Tongue (tissue), 2 donors: ENCODE measurements around the gene PPP3R1. TPM values are rescaled to one million over a fixed set of nuclear protein-coding genes. Genes with fewer than 3 reads are reported as not detected.

Source experiments
- DNase-seq: peaks from one replicate; pipeline ENCODE4 v3.0.0-alpha.2; 2015
- total RNA-seq: library from RNA; depleted of rRNA; stranded (reverse); fragments of >200 nt; gene quantifications from one replicate; pipeline ENCODE4 v1.2.3, GENCODE V29; 2014

PPP3R1 gene
- total RNA-seq: 57.1 TPM

GRCh38 chr2:68252400-68253218 lies at the start of gene PPP3R1:
Gene PPP3R1 (minus strand): TSS chr2:68252532. CDS start chr2:68252127, 405 bp downstream.
- DNase-seq: peak; percentile 98

- DNase-seq: no peak
These were observed 43.2 kb upstream of the PPP3R1 start for GRCh38 chr2:68295516-68295915.

GRCh38 chr2:68294913-68295312 lies 42.6 kb upstream of the PPP3R1 start:
- peak; percentile 23 for DNase-seq

- no peak for DNase-seq
These were observed 41.9 kb upstream of the PPP3R1 start for GRCh38 chr2:68294187-68294586.

GRCh38 chr2:68293755-68294154 lies 41.4 kb upstream of the PPP3R1 start:
- DNase-seq: no peak

GRCh38 chr2:68293024-68293423 lies 40.7 kb upstream of the PPP3R1 start:
- DNase-seq: no peak

- peak; percentile 22 for DNase-seq
These were observed 39.9 kb upstream of the PPP3R1 start for GRCh38 chr2:68292108-68292710.

GRCh38 chr2:68291314-68291713 lies 39.0 kb upstream of the PPP3R1 start:
- no peak for DNase-seq

GRCh38 chr2:68290901-68291300 lies 38.6 kb upstream of the PPP3R1 start:
- DNase-seq: peak; percentile 71

- peak; percentile 35 for DNase-seq
These were observed 35.5 kb upstream of the PPP3R1 start for GRCh38 chr2:68287580-68288441.

GRCh38 chr2:68284896-68285295 lies 32.6 kb upstream of the PPP3R1 start:
- DNase-seq: peak; percentile 75

GRCh38 chr2:68283419-68283812 lies 31.1 kb upstream of the PPP3R1 start:
- no peak for DNase-seq

GRCh38 chr2:68282811-68283418 lies 30.6 kb upstream of the PPP3R1 start:
- DNase-seq: peak; percentile 41

GRCh38 chr2:68280796-68281195 lies 28.5 kb upstream of the PPP3R1 start:
- no peak for DNase-seq

GRCh38 chr2:68280348-68280747 lies 28.0 kb upstream of the PPP3R1 start:
- no peak for DNase-seq

GRCh38 chr2:68279691-68280090 lies 27.4 kb upstream of the PPP3R1 start:
- DNase-seq: no peak

GRCh38 chr2:68278169-68278568 lies 25.8 kb upstream of the PPP3R1 start:
- no peak for DNase-seq

- DNase-seq: no peak
These were observed 21.7 kb upstream of the PPP3R1 start for GRCh38 chr2:68274022-68274421.

- DNase-seq: no peak
These were observed 20.1 kb upstream of the PPP3R1 start for GRCh38 chr2:68272246-68272994.

- DNase-seq: no peak
These were observed 14.3 kb upstream of the PPP3R1 start for GRCh38 chr2:68266655-68267054.

- DNase-seq: no peak
These were observed 11.3 kb upstream of the PPP3R1 start for GRCh38 chr2:68263632-68264031.

GRCh38 chr2:68258851-68259250 lies 6.5 kb upstream of the PPP3R1 start:
- DNase-seq: no peak
